IMR-90 (cell line): ENCODE results near the gene NOXO1. TPM values are rescaled to one million over a fixed set of nuclear protein-coding genes. Genes with fewer than 3 reads are reported as not detected.

Source experiments
- ATAC-seq: fragments of 200-7000 bp; cut with Tn5 transposase; 2 replicates; pipeline ENCODE4 v1.9.1; 2020; ENCODE audit warnings: low read depth, mild to moderate bottlenecking, moderate library complexity
- BruUV-seq: library from RNA; stranded (reverse); fragments of 400-500 nt; replicated peaks from 2 replicates; lab custom pipeline; 2021; lab: Mats Ljungman, UMichigan
- CTCF ChIA-PET: fragments of 300-600 bp; formaldehyde crosslinking; extraction: SDS; loops from one replicate; lab custom pipeline; 2021; ENCODE audit warnings: antibody characterized with exemption; lab: Yijun Ruan, JAX
- POLR2A ChIA-PET: fragments of 300-600 bp; sonication (Branson Sonifier 250); formaldehyde crosslinking; loops from one replicate; lab custom pipeline; 2022; ENCODE audit warnings: antibody characterized with exemption; ENCODE audit not compliant: unreplicated experiment; lab: Charles Lee
- DNase-seq: peaks from one replicate; pipeline ENCODE4 v3.0.0; 2013
- H2AFZ ChIP-seq: replicated peaks from 2 replicates; pipeline ENCODE3; 2013; ENCODE audit warnings: low read length, mild to moderate bottlenecking; ENCODE audit not compliant: poor library complexity
- H2AK5ac ChIP-seq: 2 replicates; pipeline ENCODE4 v1.6.1; 2013; ENCODE audit warnings: low read depth, low read length, inconsistent platforms
- H2AK9ac ChIP-seq: replicated peaks from 2 replicates; pipeline ENCODE3; 2013; ENCODE audit warnings: mild to moderate bottlenecking, low read depth, low read length, moderate library complexity; ENCODE audit not compliant: poor library complexity
- H2BK120ac ChIP-seq: 2 replicates; pipeline ENCODE4 v1.6.1; 2013; ENCODE audit warnings: low read depth, low read length, inconsistent platforms
- H2BK15ac ChIP-seq: 3 replicates; pipeline ENCODE4 v1.6.1; 2013; ENCODE audit warnings: low read depth, low read length, inconsistent platforms
- H2BK20ac ChIP-seq: 2 replicates; pipeline ENCODE4 v1.6.1; 2013; ENCODE audit warnings: low read depth, mild to moderate bottlenecking, inconsistent platforms, low read length, moderate library complexity
- H2BK5ac ChIP-seq: 2 replicates; pipeline ENCODE4 v1.6.1; 2013; ENCODE audit warnings: mild to moderate bottlenecking, low read depth, low read length, inconsistent platforms; ENCODE audit not compliant: poor library complexity, severe bottlenecking
- H3K14ac ChIP-seq: replicated peaks from 2 replicates; pipeline ENCODE4 v1.6.1; 2013; ENCODE audit warnings: low read depth, low read length, inconsistent platforms
- H3K18ac ChIP-seq: 2 replicates; pipeline ENCODE4 v1.6.1; 2013; ENCODE audit warnings: low read depth, low read length, control low read depth
- H3K23ac ChIP-seq: 2 replicates; pipeline ENCODE4 v1.6.1; 2013; ENCODE audit warnings: low read depth, low read length, inconsistent platforms
- H3K27ac ChIP-seq: 2 replicates; pipeline ENCODE4 v1.5.1; 2013; ENCODE audit warnings: mild to moderate bottlenecking, control low read depth, low read length; ENCODE audit not compliant: insufficient read depth
- H3K27me3 ChIP-seq: 2 replicates; pipeline ENCODE4 v1.6.1; 2013; ENCODE audit warnings: low read length; ENCODE audit not compliant: control insufficient read depth, insufficient read depth
- H3K36me3 ChIP-seq: 2 replicates; pipeline ENCODE4 v1.6.1; 2013; ENCODE audit warnings: low read length, mixed read lengths; ENCODE audit not compliant: control insufficient read depth, insufficient read depth
- H3K4ac ChIP-seq: 2 replicates; pipeline ENCODE4 v1.6.1; 2013; ENCODE audit warnings: low read depth, low read length, inconsistent platforms
- H3K4me1 ChIP-seq: 2 replicates; pipeline ENCODE4 v1.6.1; 2013; ENCODE audit warnings: low read length, mixed read lengths; ENCODE audit not compliant: control insufficient read depth, insufficient read depth
- H3K4me2 ChIP-seq: 2 replicates; pipeline ENCODE4 v1.6.1; 2013; ENCODE audit warnings: low read depth, mild to moderate bottlenecking, control low read depth, low read length, moderate library complexity
- H3K4me3 ChIP-seq: 2 replicates; pipeline ENCODE4 v1.5.1; 2013; ENCODE audit warnings: low read depth, mild to moderate bottlenecking, control low read depth, low read length, moderate library complexity; ENCODE audit not compliant: insufficient read depth
- H3K56ac ChIP-seq: 2 replicates; pipeline ENCODE4 v1.6.1; 2013; ENCODE audit warnings: low read length, inconsistent platforms; ENCODE audit not compliant: insufficient read depth; ENCODE audit errors: extremely low read depth
- H3K79me1 ChIP-seq, 2 experiments: 2 replicates each; pipeline ENCODE4 v1.6.1; 2013; ENCODE audit warnings: low read length in 2 of 2, inconsistent platforms in 1 of 2, low read depth in 1 of 2
- H3K9ac ChIP-seq: 2 replicates; pipeline ENCODE4 v1.6.1; 2013; ENCODE audit warnings: low read depth, low read length, control low read depth
- H3K9me1 ChIP-seq: 2 replicates; pipeline ENCODE4 v1.6.1; 2013; ENCODE audit warnings: low read length, inconsistent platforms; ENCODE audit not compliant: insufficient read depth
- H3K9me3 ChIP-seq: 2 replicates; pipeline ENCODE4 v1.6.1; 2013; ENCODE audit warnings: low read length; ENCODE audit not compliant: control insufficient read depth, insufficient read depth
- H4K20me1 ChIP-seq: 2 replicates; pipeline ENCODE4 v1.6.1; 2013; ENCODE audit warnings: low read length, inconsistent platforms; ENCODE audit not compliant: insufficient read depth
- H4K5ac ChIP-seq: 2 replicates; pipeline ENCODE4 v1.6.1; 2013; ENCODE audit warnings: mild to moderate bottlenecking, low read depth, low read length, control low read depth
- H4K8ac ChIP-seq, 2 experiments: 2 replicates each; pipeline ENCODE4 v1.6.1; 2013; ENCODE audit warnings: low read depth in 2 of 2, low read length in 2 of 2, control low read depth in 1 of 2, inconsistent platforms in 1 of 2
- H4K91ac ChIP-seq: 2 replicates; pipeline ENCODE4 v1.6.1; 2013; ENCODE audit warnings: low read depth, low read length, inconsistent platforms; ENCODE audit not compliant: insufficient read depth
- POLR2A ChIP-seq: IDR thresholded peaks from 2 replicates; pipeline ENCODE4 v1.6.1; 2012; ENCODE audit warnings: mild to moderate bottlenecking, low read depth, low read length
- WGBS, 2 experiments: methylation state at CpG; one replicate each; pipeline versions ENCODE4 v1.1.5 to v1.1.7; 2013; ENCODE audit warnings: missing lambda C conversion rate in 2 of 2; ENCODE audit not compliant: insufficient read length in 1 of 2; ENCODE audit errors: extremely low coverage in 2 of 2; 5-methylcytosine and 5-hydroxymethylcytosine counted together
- dilution Hi-C: fragments of 300-500 bp; cut with HindIII; formaldehyde crosslinking; loops from one replicate; pipeline ENCODE4 v1.14.3; 2018; ENCODE audit warnings: low sequenced_read_pairs; ENCODE audit not compliant: unreplicated experiment
- in situ Hi-C: fragments of 300-500 bp; cut with MboI; formaldehyde crosslinking; loops from 3 replicates; pipeline ENCODE4 v1.14.3; 2019; ENCODE audit warnings: low sequenced_read_pairs, inconsistent platforms, mixed read lengths
- intact Hi-C: fragments of 100-400 bp; cut with micrococcal nuclease; formaldehyde crosslinking; loops from 2 replicates; pipeline ENCODE4 v1.10.0; 2022
- polyA plus RNA-seq, 3 experiments: library from polyadenylated mRNA; depleted of rRNA; stranded (reverse); fragments of >200 nt; gene quantifications; 2 replicates each; pipeline ENCODE4 v1.2.3, GENCODE V29; 2012; ENCODE audit warnings: low replicate concordance in 1 of 3
- total RNA-seq: library from RNA; depleted of rRNA; stranded (reverse); fragments of >200 nt; gene quantifications from 2 replicates; pipeline ENCODE4 v1.2.3, GENCODE V29; 2012

The NOXO1 gene
- total and polyA plus RNA-seq, 2 of the 4 experiments (the other 2 are of a cell fraction): 0.56 TPM; not detected in 1

- H3K27me3 ChIP-seq: no peaks in the 10 kb centered on the region
- H3K23ac ChIP-seq: no peak overlapping the region
- 86% methylated on average over 1 of the region's 21 CpGs; no CpG with 5 or more reads in 1 of the 2 experiments for whole genome bisulfite sequencing, 2 experiments
- no peak overlapping the region for H4K91ac ChIP-seq
- no peak overlapping the region for H4K8ac ChIP-seq
- DNase-seq: no peak
- dilution Hi-C loops: no loop called here
- H4K20me1 ChIP-seq: no peaks in the 10 kb centered on the region
- H3K27ac ChIP-seq: no peak overlapping the region
- no peak overlapping the region for H4K5ac ChIP-seq
- H2BK20ac ChIP-seq: no peak overlapping the region
- no peak overlapping the region for H3K14ac ChIP-seq
- H3K18ac ChIP-seq: no peak overlapping the region
- peaks cover 5% of the 10 kb centered on the region; the same call in 1 of the 2 replicates for H3K4me1 ChIP-seq
- peaks cover 9 to 13% of the 10 kb centered on the region in 2 experiments; a peak in 3 of 4 replicates for H3K79me1 ChIP-seq
- ChIA-PET POLR2A (no interaction called here), CTCF (no interaction called here)
- no TSS peak for BruUV-seq
- no peaks in the 10 kb centered on the region for H3K9me3 ChIP-seq
- in situ Hi-C loops: no loop called here
- H2AFZ ChIP-seq: no peak overlapping the region
- H2BK15ac ChIP-seq: no peak overlapping the region
- no peak for TF ChIP-seq POLR2A
- H2AK5ac ChIP-seq: no peak overlapping the region
- intact Hi-C loops: no loop called here
- no peak overlapping the region for H3K4ac ChIP-seq
- no peak overlapping the region for H3K9ac ChIP-seq
- no peaks in the 10 kb centered on the region for H3K9me1 ChIP-seq
- ATAC-seq: no peak
- no peak overlapping the region for H2AK9ac ChIP-seq
- H3K4me2 ChIP-seq: no peak overlapping the region
- no peak overlapping the region for H2BK5ac ChIP-seq
- no peak overlapping the region for H3K4me3 ChIP-seq
- peaks cover 3% of the 10 kb centered on the region; the same call in 1 of the 2 replicates for H3K36me3 ChIP-seq
- no peak overlapping the region for H3K56ac ChIP-seq
- H2BK120ac ChIP-seq: no peak overlapping the region
Observed at GRCh38 chr16:1944612-1945199, 36.6 kb downstream of the NOXO1 start.
